ENCODE data around the gene ECHS1. TPM values are rescaled to one million over a fixed set of nuclear protein-coding genes. Genes with fewer than 3 reads are reported as not detected.

The ECHS1 gene
- total RNA-seq, 1 donor from 2014 or later = 44.8 TPM

GRCh38 chr10:133405844-133406527 lies 32.8 kb upstream of the ECHS1 start:
- FAIRE-seq = no peak
- no peak for TF ChIP-seq CTCF (IDR thresholded peaks at IDR 0.05; ENCODE audit: insufficient read depth, low read length, severe bottlenecking)
- no peak overlapping the region for H3K4me3 ChIP-seq (ENCODE audit: low read depth, low read length)
- no peaks in the 10 kb centered on the region for H3K27me3 ChIP-seq (ENCODE audit: control insufficient read depth, insufficient read depth, low read length)
- no peak for DNase-seq (ENCODE audit: low read depth)
- peaks cover 15% of the 10 kb centered on the region for H3K36me3 ChIP-seq (ENCODE audit: control insufficient read depth, insufficient read depth, low read length)

GRCh38 chr10:133405272-133405671 lies 32.1 kb upstream of the ECHS1 start:
- no peak for TF ChIP-seq CTCF (IDR thresholded peaks at IDR 0.05; ENCODE audit: insufficient read depth, low read length, severe bottlenecking)
- FAIRE-seq = no peak
- peaks cover 18% of the 10 kb centered on the region for H3K36me3 ChIP-seq (ENCODE audit: control insufficient read depth, insufficient read depth, low read length)

GRCh38 chr10:133403784-133404183 lies 30.6 kb upstream of the ECHS1 start:
- Histone ChIP-seq H3K36me3 (ENCODE audit: control insufficient read depth, insufficient read depth, low read length) (peaks cover 25% of the 10 kb centered on the region), H3K4me3 (ENCODE audit: low read depth, low read length) (no peak overlapping the region), H3K27me3 (ENCODE audit: control insufficient read depth, insufficient read depth, low read length) (no peaks in the 10 kb centered on the region)
- FAIRE-seq (no peak), DNase-seq (ENCODE audit: low read depth) (no peak)
- TF ChIP-seq CTCF (IDR thresholded peaks at IDR 0.05; ENCODE audit: insufficient read depth, low read length, severe bottlenecking) = no peak

More at GRCh38 chr10:133405272-133405671, 32.1 kb upstream of the ECHS1 start:
- DNase-seq (ENCODE audit: low read depth) = no peak
- Histone ChIP-seq H3K4me3 (ENCODE audit: low read depth, low read length) (no peak overlapping the region), H3K27me3 (ENCODE audit: control insufficient read depth, insufficient read depth, low read length) (no peaks in the 10 kb centered on the region)

GRCh38 chr10:133403359-133403758 lies 30.2 kb upstream of the ECHS1 start:
- DNase-seq (ENCODE audit: low read depth) (no peak), FAIRE-seq (no peak)
- no peak for TF ChIP-seq CTCF (IDR thresholded peaks at IDR 0.05; ENCODE audit: insufficient read depth, low read length, severe bottlenecking)
- H3K36me3 ChIP-seq (ENCODE audit: control insufficient read depth, insufficient read depth, low read length) = peaks cover 27% of the 10 kb centered on the region
- H3K4me3 ChIP-seq (ENCODE audit: low read depth, low read length) = no peak overlapping the region
- H3K27me3 ChIP-seq (ENCODE audit: control insufficient read depth, insufficient read depth, low read length) = no peaks in the 10 kb centered on the region

- Histone ChIP-seq H3K27me3 (ENCODE audit: control insufficient read depth, insufficient read depth, low read length) (no peaks in the 10 kb centered on the region), H3K36me3 (ENCODE audit: control insufficient read depth, insufficient read depth, low read length) (peaks cover 28% of the 10 kb centered on the region), H3K4me3 (ENCODE audit: low read depth, low read length) (no peak overlapping the region)
- FAIRE-seq (no peak), DNase-seq (ENCODE audit: low read depth) (no peak)
- TF ChIP-seq CTCF (IDR thresholded peaks at IDR 0.05; ENCODE audit: insufficient read depth, low read length, severe bottlenecking) = no peak
Measured at GRCh38 chr10:133401981-133402725, 29.0 kb upstream of the ECHS1 start.

Measured in bronchial epithelial cell (primary cell).